Right cardiac atrium (tissue), 5 donors: Measurements from ENCODE around the gene P4HA2. TPM values are rescaled to one million over a fixed set of nuclear protein-coding genes. Genes with fewer than 3 reads are reported as not detected.
A peak's percentile ranks its signal among the peaks of the same experiment; 100 is the strongest.

Source experiments
- ATAC-seq, 2 donors: fragments of 200-7000 bp; cut with Tn5 transposase; one replicate each; pipeline versions ENCODE4 v1.8.0 to v1.9.1; 2020; ENCODE audit warnings: moderate library complexity in 2 of 2, mild to moderate bottlenecking in 1 of 2
- DNase-seq, 3 donors: peaks; one replicate each; pipeline ENCODE4 v3.0.0-alpha.2; 2020
- H3K27ac ChIP-seq: one replicate; pipeline ENCODE4 v1.5.1; 2013; ENCODE audit warnings: mild to moderate bottlenecking, low read length, control low read depth, moderate library complexity
- H3K27me3 ChIP-seq: one replicate; pipeline ENCODE4 v1.6.1; 2013; ENCODE audit not compliant: control insufficient read depth, insufficient read depth
- H3K4me1 ChIP-seq: one replicate; pipeline ENCODE4 v1.6.1; 2013; ENCODE audit warnings: low read length; ENCODE audit not compliant: control insufficient read depth, insufficient read depth
- H3K4me3 ChIP-seq: one replicate; pipeline ENCODE4 v1.5.1; 2013; ENCODE audit warnings: low read length, control low read depth
- H3K9me3 ChIP-seq: one replicate; pipeline ENCODE4 v1.6.1; 2013; ENCODE audit warnings: low read length; ENCODE audit not compliant: control insufficient read depth
- WGBS: extraction: QIAGEN DNeasy Blood & Tissue Kit; methylation state at CpG from one replicate; pipeline ENCODE4 v1.1.7; 2013; 5-methylcytosine and 5-hydroxymethylcytosine counted together
- intact Hi-C, 4 donors: fragments of 100-400 bp; cut with DNase I; formaldehyde crosslinking; loops; one replicate each; pipeline versions ENCODE4 v1.11.0 to v1.14.0; 2022 to 2023
- polyA plus RNA-seq: library from polyadenylated mRNA; stranded (reverse); fragments of 200-250 nt; gene quantifications from one replicate; pipeline ENCODE4 v1.2.3, GENCODE V29; 2013
- total RNA-seq, 4 donors: library from RNA; stranded (reverse); fragmentation: NEBNext Ultra II Directional; extraction: Animal tissue kit (Norgen Biotek cat#: 25700); gene quantifications; one replicate each; pipeline ENCODE4 v1.2.1, GENCODE V29; 2021
- donor health status: healthy with polysubstance abuse.
- donor health status: DM: no; HTN: yes; CAD: no.
- donor health status: DM: no; HTN: no; CAD: no.
- donor health status: DM: no; HTN: yes; CAD: no; lungs with severe emphysema.
- donor health status: DM: yes; HTN: yes; CAD: no.

The P4HA2 gene
- total and polyA plus RNA-seq, 5 donors: 51.9 to 103 (median 71.4) TPM

DNA sequence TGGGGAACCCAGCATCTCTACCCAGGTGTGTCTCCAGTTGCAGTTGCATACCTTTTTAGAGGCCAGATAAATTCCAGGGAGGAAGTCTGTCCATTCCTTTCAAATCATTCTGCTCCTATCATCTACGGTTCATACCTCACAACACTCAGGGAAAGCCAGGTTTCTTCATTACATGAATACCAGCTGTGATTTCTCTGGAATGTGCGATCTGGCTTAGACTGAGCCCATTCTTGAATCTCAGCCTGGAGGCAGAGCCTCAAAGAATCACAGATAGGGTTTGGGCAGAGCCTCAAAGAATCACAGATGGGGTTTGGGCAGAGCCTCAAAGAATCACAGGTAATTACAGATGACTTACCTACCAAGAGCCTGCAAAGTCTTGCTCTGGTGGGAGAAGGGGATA, 7.2 kb downstream of the P4HA2 start:
- Histone ChIP-seq H3K4me3 (no peak overlapping the region), H3K27ac (no peak overlapping the region), H3K27me3 (no peaks in the 10 kb centered on the region), H3K4me1 (peaks cover 31% of the 10 kb centered on the region), H3K9me3 (no peaks in the 10 kb centered on the region)
- intact Hi-C loops: no loop called here
- ATAC-seq (no peak), DNase-seq (no peak)
- 61% methylated on average over 2 of the region's 2 CpGs for WGBS

DNA sequence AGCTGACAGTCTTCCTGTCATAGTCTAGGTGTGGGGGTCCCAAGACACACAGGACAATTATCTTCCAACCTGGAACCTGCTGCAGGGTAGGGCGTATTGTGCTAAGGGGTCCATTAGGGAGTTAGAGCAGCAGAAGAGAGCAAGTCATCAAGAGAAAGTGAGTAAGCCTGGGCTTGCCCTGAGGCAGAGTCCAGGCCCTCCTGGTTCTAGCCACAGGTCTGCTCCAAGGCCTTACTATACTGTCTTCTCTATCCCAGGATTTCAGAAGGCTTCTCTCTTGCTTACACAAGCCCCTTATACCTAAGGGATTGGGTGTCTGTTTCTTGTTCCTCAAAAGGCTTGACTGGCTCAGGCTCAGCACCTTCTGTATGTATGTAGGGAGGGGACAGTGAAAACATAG, 7.7 kb downstream of the P4HA2 start:
- DNase-seq: no peak
- 87% methylated on average over 1 of the region's 1 CpG for WGBS
- no peaks in the 10 kb centered on the region for H3K9me3 ChIP-seq
- H3K27me3 ChIP-seq: no peaks in the 10 kb centered on the region
- no peak for ATAC-seq
- H3K27ac ChIP-seq: no peak overlapping the region
- no peak overlapping the region for H3K4me3 ChIP-seq
- peaks cover 29% of the 10 kb centered on the region for H3K4me1 ChIP-seq
- intact Hi-C loops: no loop called here

- H3K27me3 ChIP-seq: no peaks in the 10 kb centered on the region
- H3K9me3 ChIP-seq: no peaks in the 10 kb centered on the region
- no peak for ATAC-seq
- peaks cover 34% of the 10 kb centered on the region for H3K4me1 ChIP-seq
- intact Hi-C loops: no loop called here
- peak overlapping the region; percentile 49 for H3K27ac ChIP-seq
- no peak overlapping the region for H3K4me3 ChIP-seq
- WGBS: 84% methylated on average over 6 of the region's 6 CpGs
- peak in 1 of 3 donors; percentile 21 for DNase-seq
Measured at GRCh38 chr5:132219289-132219970, 8.2 kb downstream of the P4HA2 start.

DNA sequence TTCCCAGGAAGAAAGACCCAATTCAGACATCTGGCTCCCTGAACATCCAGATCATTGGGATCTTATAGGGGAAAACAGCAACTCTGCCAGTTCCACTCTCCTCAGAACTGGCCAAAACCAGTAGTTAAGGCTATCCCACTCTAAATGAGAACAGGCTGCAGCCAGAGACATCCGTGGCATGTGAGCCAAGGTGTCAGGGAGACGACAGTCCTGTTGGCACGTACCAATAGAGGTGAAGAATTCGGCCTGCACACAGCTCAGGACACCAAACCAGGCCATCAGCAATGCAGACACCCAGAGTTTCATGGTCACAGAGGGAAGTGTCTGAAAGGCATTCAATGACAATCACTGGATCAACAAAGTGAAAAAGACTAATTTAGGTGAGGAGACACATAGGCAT, 9.3 kb downstream of the P4HA2 start:
- Histone ChIP-seq H3K27ac (peak overlapping the region; percentile 48), H3K27me3 (no peaks in the 10 kb centered on the region), H3K4me1 (peaks cover 36% of the 10 kb centered on the region), H3K9me3 (no peaks in the 10 kb centered on the region), H3K4me3 (no peak overlapping the region)
- 65% methylated on average over 4 of the region's 4 CpGs for WGBS
- ATAC-seq (peak in 1 of 2 donors; percentile 20), DNase-seq (peak in 1 of 3 donors; percentile 58)
- intact Hi-C loops: no loop called here

DNA sequence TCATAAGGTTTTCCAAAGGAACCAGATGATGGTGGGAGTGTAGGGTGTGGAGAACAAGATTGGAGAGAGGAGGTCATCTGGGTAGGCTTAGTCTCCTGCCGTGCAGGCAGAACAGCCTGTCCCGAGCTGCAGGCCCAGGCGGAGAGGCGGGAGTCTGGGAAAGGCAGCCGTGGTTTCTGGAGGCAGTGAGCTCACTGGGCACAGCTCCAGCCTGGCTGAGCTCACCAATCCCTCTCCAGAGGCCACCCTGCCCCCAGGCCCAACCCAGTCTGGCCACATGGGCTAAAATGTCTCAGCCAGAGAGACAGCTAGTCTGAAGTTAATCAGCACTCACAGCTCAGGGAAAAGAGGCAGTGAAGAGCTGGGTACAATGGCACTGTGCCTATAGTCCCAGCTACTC, 12.3 kb downstream of the P4HA2 start:
- Histone ChIP-seq H3K4me1 (peaks cover 32% of the 10 kb centered on the region), H3K27ac (peak overlapping the region; percentile 97), H3K4me3 (no peak overlapping the region), H3K9me3 (no peaks in the 10 kb centered on the region), H3K27me3 (no peaks in the 10 kb centered on the region)
- intact Hi-C loops: no loop called here
- WGBS: 23% methylated on average over 5 of the region's 5 CpGs
- peak; percentile 95 for ATAC-seq
- DNase-seq: peak; percentile 97 to 99 (median 98)

GRCh38 chr5:132214491-132214890, 13.2 kb downstream of the P4HA2 start:
- ATAC-seq (no peak), DNase-seq (peak in 1 of 3 donors; percentile 35)
- Histone ChIP-seq H3K27me3 (no peaks in the 10 kb centered on the region), H3K4me1 (peaks cover 32% of the 10 kb centered on the region), H3K4me3 (no peak overlapping the region), H3K27ac (peak overlapping the region; percentile 97), H3K9me3 (no peaks in the 10 kb centered on the region)
- 94% methylated on average over 4 of the region's 4 CpGs for WGBS
- intact Hi-C loops: no loop called here

DNA sequence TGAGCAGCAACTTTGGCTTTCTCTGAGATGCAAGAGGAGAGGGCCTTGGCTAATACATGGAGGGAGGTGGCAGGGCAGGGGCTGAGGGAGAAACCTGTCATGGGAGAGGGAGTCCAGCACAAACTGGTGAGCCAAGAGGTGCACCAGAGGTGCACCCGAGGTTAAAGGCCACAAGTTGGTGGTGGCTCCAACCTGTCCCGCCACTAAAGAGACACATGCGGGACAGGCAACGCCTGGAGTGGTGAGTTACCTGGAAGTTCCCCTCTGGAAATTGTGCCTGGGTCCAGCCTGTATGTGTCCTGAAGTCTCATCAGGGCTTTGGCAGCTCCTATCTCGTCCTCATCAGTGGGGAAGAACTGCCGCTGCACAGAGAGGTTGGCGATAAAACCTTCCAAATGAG, 14.0 kb downstream of the P4HA2 start:
- DNase-seq: peak in 1 of 3 donors; percentile 24
- H3K27ac ChIP-seq: no peak overlapping the region
- H3K4me3 ChIP-seq: no peak overlapping the region
- H3K9me3 ChIP-seq: no peaks in the 10 kb centered on the region
- H3K27me3 ChIP-seq: no peaks in the 10 kb centered on the region
- WGBS: 97% methylated on average over 7 of the region's 7 CpGs
- no peak for ATAC-seq
- intact Hi-C loops: no loop called here
- H3K4me1 ChIP-seq: peaks cover 29% of the 10 kb centered on the region

DNA sequence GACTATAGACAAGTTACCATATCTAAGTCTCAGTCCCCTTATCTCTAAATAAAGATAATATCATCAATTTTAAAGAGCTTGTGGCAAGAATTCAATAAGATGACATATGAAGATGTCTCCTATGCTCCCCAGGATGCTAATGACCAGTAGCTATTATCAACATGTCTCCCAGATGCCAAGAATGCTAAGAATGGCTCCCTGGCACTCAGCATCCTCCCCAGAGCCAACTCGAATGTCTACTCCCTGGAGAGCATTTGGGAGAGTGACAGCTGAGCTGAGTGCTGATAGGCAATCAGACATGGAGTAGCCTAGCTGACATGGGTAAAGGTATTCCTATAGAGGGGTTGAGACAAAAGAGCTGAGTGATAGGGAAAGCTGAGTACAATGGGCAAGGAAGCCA, 15.9 kb downstream of the P4HA2 start:
- peaks cover 28% of the 10 kb centered on the region for H3K4me1 ChIP-seq
- H3K27me3 ChIP-seq: no peaks in the 10 kb centered on the region
- H3K4me3 ChIP-seq: no peak overlapping the region
- ATAC-seq (peak; percentile 42 to 43), DNase-seq (peak in 1 of 3 donors; percentile 68)
- H3K9me3 ChIP-seq: no peaks in the 10 kb centered on the region
- 19% methylated on average over 1 of the region's 1 CpG for WGBS
- H3K27ac ChIP-seq: peak overlapping the region; percentile 77
- intact Hi-C loops: no loop called here

- peak overlapping the region; percentile 77 for H3K27ac ChIP-seq
- DNase-seq (peak in 2 of 3 donors; percentile 61 to 67), ATAC-seq (peak in 1 of 2 donors; percentile 20)
- 73% methylated on average over 1 of the region's 1 CpG for WGBS
- H3K9me3 ChIP-seq: no peaks in the 10 kb centered on the region
- H3K27me3 ChIP-seq: no peaks in the 10 kb centered on the region
- intact Hi-C loops: no loop called here
- H3K4me3 ChIP-seq: no peak overlapping the region
- H3K4me1 ChIP-seq: peaks cover 33% of the 10 kb centered on the region
Measured at GRCh38 chr5:132210944-132211343, 16.7 kb downstream of the P4HA2 start.

DNA sequence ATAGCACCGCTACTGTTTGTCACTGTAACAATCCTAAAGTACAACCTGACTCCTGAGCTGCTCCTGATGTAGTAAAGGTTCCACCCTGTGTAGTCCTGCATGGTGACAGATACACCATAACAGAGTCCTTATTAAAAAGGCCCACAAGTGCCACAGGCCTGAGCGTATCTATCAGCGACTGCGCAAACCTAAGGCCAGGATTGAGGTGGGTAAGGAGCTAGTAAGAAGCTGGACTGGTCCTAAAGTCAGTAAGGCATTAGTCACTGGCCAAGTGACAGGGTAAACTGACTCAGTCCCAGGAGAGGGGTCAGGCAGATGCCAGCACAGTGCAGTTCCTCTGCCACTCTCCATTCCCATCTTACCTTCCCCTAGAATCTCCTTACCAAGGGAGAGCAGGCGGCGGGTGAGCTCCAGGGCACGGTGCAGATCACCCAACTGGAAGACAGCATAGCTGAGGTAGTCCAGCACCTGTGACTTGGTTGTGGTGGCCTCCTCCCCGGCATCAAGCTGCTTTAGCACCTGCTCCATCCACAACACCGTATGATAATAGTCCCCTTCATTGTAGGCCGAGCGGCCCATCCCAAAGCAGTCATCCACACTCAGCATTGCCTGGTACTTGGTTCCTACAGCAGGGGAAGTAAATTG, 17.6 kb downstream of the P4HA2 start:
- intact Hi-C loops: no loop called here
- ATAC-seq (no peak), DNase-seq (no peak)
- H3K4me3 ChIP-seq: no peak overlapping the region
- 97% methylated on average over 11 of the region's 11 CpGs for WGBS
- peaks cover 39% of the 10 kb centered on the region for H3K4me1 ChIP-seq
- H3K9me3 ChIP-seq: no peaks in the 10 kb centered on the region
- H3K27ac ChIP-seq: peak overlapping the region; percentile 39
- H3K27me3 ChIP-seq: no peaks in the 10 kb centered on the region

DNA sequence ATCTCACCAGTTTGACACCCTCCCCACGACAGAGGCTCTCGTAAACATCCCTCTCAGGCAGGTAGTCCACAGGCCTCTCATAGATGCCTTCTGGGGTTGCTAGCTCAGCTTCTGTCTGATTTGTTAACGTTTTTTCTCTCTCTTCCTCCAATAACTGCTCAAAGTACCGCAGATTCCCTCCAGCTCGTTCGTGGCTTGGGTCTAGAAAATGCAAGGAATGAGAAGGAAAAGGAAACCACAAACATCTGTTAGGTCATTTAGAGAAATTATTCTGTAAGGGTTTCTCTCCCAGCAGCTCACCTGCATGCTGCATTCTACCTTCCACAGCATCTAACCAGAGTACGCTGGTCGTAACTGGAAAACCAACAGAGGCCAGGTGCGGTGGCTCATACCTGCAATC, 18.5 kb downstream of the P4HA2 start:
- H3K9me3 ChIP-seq: no peaks in the 10 kb centered on the region

More for the DNA sequence above, 18.5 kb downstream of the P4HA2 start:
- peaks cover 37% of the 10 kb centered on the region for H3K4me1 ChIP-seq
- no peak overlapping the region for H3K4me3 ChIP-seq
- WGBS: 82% methylated on average over 9 of the region's 9 CpGs
- ATAC-seq (no peak), DNase-seq (no peak)
- intact Hi-C loops: no loop called here
- H3K27me3 ChIP-seq: no peaks in the 10 kb centered on the region
- no peak overlapping the region for H3K27ac ChIP-seq
